ENCODE results near the gene ARPC4.

- peak; percentile 61 to 90 (median 75) for TF ChIP-seq POLR2AphosphoS5 (IDR thresholded peaks at IDR 0.05)
- TF ChIP-seq EP300 (IDR thresholded peaks at IDR 0.05; ENCODE audit: low read depth): no peak
- TF ChIP-seq POLR2A (IDR thresholded peaks at IDR 0.05): no peak
- TF ChIP-seq CTCF (IDR thresholded peaks at IDR 0.05): no peak
These were observed 51.0 kb downstream of the ARPC4 start, which contains the start of gene RPUSD3 for GRCh38 chr3:9843715-9844438.

Data from transverse colon (tissue), 4 donors.